ENCODE measurements around the gene BLM. TPM values are rescaled to one million over a fixed set of nuclear protein-coding genes. Genes with fewer than 3 reads are reported as not detected.

BLM gene
- total and polyA plus RNA-seq, 2 of the 8 experiments (the other 6 are each of a cell fraction or from before 2014, with no cell fraction given): 15.2 to 46.7 TPM

DNA sequence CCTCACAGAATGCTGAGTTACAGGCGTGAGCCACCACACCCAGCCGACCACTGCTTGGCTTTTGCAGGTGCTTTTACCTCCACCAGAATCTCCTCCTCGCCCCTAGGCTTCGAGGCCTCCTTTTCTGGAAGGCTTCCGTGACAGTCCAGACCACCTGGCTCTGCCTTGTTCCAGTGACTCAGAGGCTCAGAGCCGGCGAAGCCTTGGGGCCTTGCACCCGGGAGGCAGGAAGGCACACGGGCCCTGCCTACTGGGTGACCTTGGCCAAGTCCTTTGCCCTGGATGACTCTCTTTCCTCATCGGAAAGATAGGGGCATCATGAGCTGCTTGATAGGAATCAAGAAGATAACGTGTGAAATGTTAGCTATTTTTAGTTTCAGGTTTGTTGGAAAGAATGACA is 119.9 kb downstream of the BLM start:
- Histone ChIP-seq H3K4ac (replicated peaks; ENCODE audit: insufficient read length, low read depth, low read length) (no peak overlapping the region), H2AK5ac (ENCODE audit: low read depth, low read length) (no peak overlapping the region), H3K27me3 (replicated peaks in 1 of 4; ENCODE audit: control insufficient read depth in 3 of 4, extremely low read depth in 1 of 4, insufficient read depth in 3 of 4, low read length in 3 of 4) (no peaks in the 10 kb centered on the region; a peak in 1 of 7 replicates), H4K91ac (replicated peaks; ENCODE audit: insufficient read length, low read length) (no peak overlapping the region), H3K27ac (ENCODE audit: low read depth, low read length) (no peak overlapping the region), H2BK120ac (replicated peaks; ENCODE audit: low read depth, low read length) (no peak overlapping the region), H3K79me2 (ENCODE audit: control insufficient read depth in 1 of 2, insufficient read depth in 2 of 2, low read length in 2 of 2) (no peaks in the 10 kb centered on the region), H3K56ac (replicated peaks; ENCODE audit: insufficient read length, low read depth, low read length) (no peak overlapping the region), H2AFZ (ENCODE audit: low read length) (no peak overlapping the region), H2BK20ac (ENCODE audit: low read length) (no peak overlapping the region; the same call in 1 of the 2 replicates), H2BK5ac (ENCODE audit: low read depth, low read length) (no peak overlapping the region), H2BK12ac (ENCODE audit: low read depth, low read length) (peak overlapping the region; percentile 75; the same call in 1 of the 2 replicates), H4K20me1 (replicated peaks in 1 of 2; ENCODE audit: control insufficient read depth in 1 of 2, insufficient read depth in 2 of 2, low read length in 2 of 2) (no peaks in the 10 kb centered on the region), H3K23me2 (ENCODE audit: low read depth, low read length) (no peaks in the 10 kb centered on the region), H3K4me3 (ENCODE audit: extremely low read depth in 1 of 4, insufficient read depth in 2 of 4, low read depth in 3 of 4, low read length in 4 of 4) (no peak overlapping the region), H3K4me2 (ENCODE audit: insufficient read depth in 1 of 2, low read depth in 2 of 2, low read length in 2 of 2) (no peak overlapping the region), H3K4me1 (replicated peaks in 1 of 4; ENCODE audit: control insufficient read depth in 3 of 4, insufficient read depth in 4 of 4, low read length in 3 of 4) (peaks cover 6 to 21% (median 18%) of the 10 kb centered on the region in 4 experiments), H3K9me3 (ENCODE audit: insufficient read depth in 2 of 2, low read depth in 1 of 2, low read length in 1 of 2) (no peaks in the 10 kb centered on the region), H3K36me3 (ENCODE audit: control insufficient read depth in 2 of 4, insufficient read depth in 4 of 4, low read length in 3 of 4) (no peaks in the 10 kb centered on the region), H4K5ac (ENCODE audit: insufficient read length, low read depth, low read length) (no peak overlapping the region), H3K79me1 (ENCODE audit: low read depth, low read length) (no peaks in the 10 kb centered on the region), H3K9ac (replicated peaks in 1 of 4; ENCODE audit: extremely low read depth in 1 of 4, low read depth in 3 of 4, low read length in 3 of 4) (no peak overlapping the region), H4K8ac (ENCODE audit: extremely low read depth, insufficient read depth, low read length) (no peak overlapping the region), H3K14ac (ENCODE audit: insufficient read length) (no peak overlapping the region), H3K23ac (ENCODE audit: insufficient read length) (no peak overlapping the region), H3K18ac (ENCODE audit: extremely low read depth, low read length) (no peak overlapping the region), H2BK15ac (ENCODE audit: low read length) (no peak overlapping the region)
- FAIRE-seq: no peak
- CTCF ChIA-PET (ENCODE audit: partially characterized antibody): no interaction called here
- POLR2A ChIA-PET (ENCODE audit: partially characterized antibody): interaction anchor here (1.0 kb wide), 1 partner anchor 49 kb away, joined by 4 read pairs; no protein-coding TSS in a partner anchor
- WGBS, 2 experiments (ENCODE audit: extremely low coverage in 1 of 2, insufficient coverage in 1 of 2, insufficient read length in 1 of 2, insufficient replicate concordance in 2 of 2, low coverage in 1 of 2, low lambda C conversion rate in 2 of 2, missing lambda C conversion rate in 1 of 2): 91% methylated on average over 10 of the region's 11 CpGs; no CpG with 5 or more reads in 1 of the 2 experiments
- TF ChIP-seq, protein P1, sequence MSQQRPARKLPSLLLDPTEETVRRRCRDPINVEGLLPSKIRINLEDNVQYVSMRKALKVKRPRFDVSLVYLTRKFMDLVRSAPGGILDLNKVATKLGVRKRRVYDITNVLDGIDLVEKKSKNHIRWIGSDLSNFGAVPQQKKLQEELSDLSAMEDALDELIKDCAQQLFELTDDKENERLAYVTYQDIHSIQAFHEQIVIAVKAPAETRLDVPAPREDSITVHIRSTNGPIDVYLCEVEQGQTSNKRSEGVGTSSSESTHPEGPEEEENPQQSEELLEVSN (IDR thresholded peaks at IDR 0.05): no peak
- TF ChIP-seq KDM1A (IDR thresholded peaks at IDR 0.05; ENCODE audit: borderline replicate concordance, low read length) (no peak), BCL11A (IDR thresholded peaks at IDR 0.05; ENCODE audit: low read depth in 2 of 2, low read length in 2 of 2) (no peak), TBP (IDR thresholded peaks at IDR 0.05; ENCODE audit: low read depth, low read length) (no peak), JUN (IDR thresholded peaks at IDR 0.05; ENCODE audit: low read depth, low read length) (no peak), SUZ12 (IDR thresholded peaks at IDR 0.05; ENCODE audit: low read length) (no peak), CBX5 (IDR thresholded peaks at IDR 0.05; ENCODE audit: low read depth, low read length) (no peak), SIRT6 (IDR thresholded peaks at IDR 0.05; ENCODE audit: low read length) (no peak), CEBPB (IDR thresholded peaks at IDR 0.05; ENCODE audit: low read depth, low read length) (no peak), TEAD4 (IDR thresholded peaks at IDR 0.05; ENCODE audit: low read depth, low read length) (no peak), FOSL1 (IDR thresholded peaks at IDR 0.05; ENCODE audit: insufficient read depth, low read depth, low read length) (no peak)
- DNase-seq (ENCODE audit: low read depth in 1 of 2, low spot score in 2 of 2): no peak

Data from H1 (cell line).